Globus pallidus (tissue), 1 donor: ENCODE results near the gene ZNF627.
"Not testable (repeated sequence)": the region's sequence is repeated elsewhere in the genome, so short reads cannot be mapped to it uniquely, and the experiment has no call there.

Source experiments
- DNase-seq: peaks from one replicate; pipeline ENCODE4 v3.0.0-alpha.2; 2015; ENCODE audit warnings: low spot score

Gene ZNF627

GRCh38 chr19:11597202-11598102, at the start of gene ZNF627:
ZNF627 (plus strand) TSS chr19:11597483; CDS start chr19:11597628, 145 bp downstream.
- DNase-seq: peak; percentile 97

- no peak for DNase-seq
These were observed 49.2 kb upstream of the ZNF627 start for GRCh38 chr19:11547929-11548700.

GRCh38 chr19:11549386-11549953, 47.8 kb upstream of the ZNF627 start:
- no peak for DNase-seq

- no peak for DNase-seq
These were observed 47.0 kb upstream of the ZNF627 start for GRCh38 chr19:11550265-11550664.

DNA sequence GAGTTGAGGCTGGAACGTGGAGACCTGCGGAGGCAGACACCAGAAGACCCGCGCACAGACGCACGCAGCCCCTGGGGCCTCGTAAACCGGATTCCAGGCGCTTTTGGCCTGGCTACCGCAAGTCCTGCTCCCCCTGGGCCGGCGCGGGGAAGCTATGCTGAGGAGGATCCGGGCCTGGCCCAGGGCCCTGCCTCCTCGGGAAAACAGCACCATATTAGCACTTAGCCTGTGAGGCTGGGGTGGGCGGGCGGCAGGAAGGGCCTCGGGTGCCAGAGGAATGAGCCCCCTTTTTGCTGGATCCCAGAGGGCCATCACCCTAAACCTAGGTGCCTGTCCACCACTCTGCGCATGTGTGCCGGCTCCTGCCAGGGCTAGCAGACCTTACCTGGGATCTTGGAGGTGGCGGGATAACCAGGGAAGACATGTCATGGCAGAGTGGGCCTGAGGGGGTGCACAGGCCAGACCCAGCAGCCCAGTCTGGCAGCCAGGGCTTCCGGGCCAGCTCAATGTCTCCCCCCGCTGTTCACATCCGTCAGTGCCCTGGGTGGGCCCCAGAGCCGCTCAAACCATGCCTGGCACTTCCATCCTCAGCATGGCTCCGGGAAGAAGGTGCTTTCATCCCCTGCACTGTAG, 45.6 kb upstream of the ZNF627 start:
- no peak for DNase-seq

DNA sequence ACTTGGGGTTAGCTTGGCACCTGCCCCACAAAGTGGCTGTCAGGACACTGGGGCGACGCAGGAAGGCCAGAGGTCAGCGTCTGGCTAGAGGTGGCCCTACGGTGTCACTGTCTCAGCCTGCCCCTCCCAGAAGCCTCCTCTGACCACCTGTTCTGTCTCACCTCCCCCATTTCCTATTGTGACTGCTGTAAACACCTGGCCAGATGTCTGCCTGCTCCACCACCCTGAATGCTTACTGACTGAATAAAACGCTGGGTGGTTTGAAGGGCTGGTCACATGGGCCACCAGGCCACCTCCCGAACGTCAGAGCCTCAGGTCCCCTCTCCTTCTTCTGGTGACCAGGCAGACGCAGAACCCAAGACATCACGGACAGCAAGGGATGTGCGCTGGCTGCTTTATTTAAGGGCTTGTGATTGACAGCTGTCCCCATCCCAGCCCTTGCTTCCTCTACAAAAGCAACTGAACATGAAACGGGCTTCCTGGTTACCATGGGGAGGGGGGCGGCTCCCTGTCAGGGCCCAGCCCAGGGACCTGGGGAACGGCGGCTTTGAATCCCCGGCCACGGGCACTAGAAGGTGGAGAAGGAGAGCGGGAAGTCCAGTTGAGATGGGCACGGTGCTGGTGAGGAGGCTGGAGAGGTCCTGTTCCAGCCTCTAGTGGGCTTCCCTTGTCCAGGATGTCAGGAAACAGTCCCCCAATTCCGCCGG, 44.5 kb upstream of the ZNF627 start:
- no peak for DNase-seq

GRCh38 chr19:11554160-11554559, 43.1 kb upstream of the ZNF627 start:
- no peak for DNase-seq

DNA sequence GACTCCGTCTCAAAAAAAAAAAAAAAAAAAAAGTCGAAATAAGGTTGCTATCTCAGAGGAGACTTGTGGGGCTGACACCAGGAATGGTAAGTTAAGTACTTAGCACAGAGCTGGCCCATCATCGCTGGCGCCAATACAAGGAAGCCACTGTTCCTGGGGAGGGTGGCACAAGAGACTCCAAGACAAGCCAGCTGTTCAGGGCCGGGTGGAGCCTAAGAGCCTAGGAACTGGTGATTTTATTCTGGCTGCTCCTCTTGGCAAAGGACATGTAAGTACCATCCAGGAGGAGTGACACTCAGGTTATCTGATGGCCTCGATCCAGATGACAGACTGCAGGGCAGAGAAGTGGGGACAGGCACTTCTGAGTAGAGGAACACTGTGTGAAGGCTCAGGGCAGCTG, 42.0 kb upstream of the ZNF627 start:
- peak; percentile 47 for DNase-seq

DNA sequence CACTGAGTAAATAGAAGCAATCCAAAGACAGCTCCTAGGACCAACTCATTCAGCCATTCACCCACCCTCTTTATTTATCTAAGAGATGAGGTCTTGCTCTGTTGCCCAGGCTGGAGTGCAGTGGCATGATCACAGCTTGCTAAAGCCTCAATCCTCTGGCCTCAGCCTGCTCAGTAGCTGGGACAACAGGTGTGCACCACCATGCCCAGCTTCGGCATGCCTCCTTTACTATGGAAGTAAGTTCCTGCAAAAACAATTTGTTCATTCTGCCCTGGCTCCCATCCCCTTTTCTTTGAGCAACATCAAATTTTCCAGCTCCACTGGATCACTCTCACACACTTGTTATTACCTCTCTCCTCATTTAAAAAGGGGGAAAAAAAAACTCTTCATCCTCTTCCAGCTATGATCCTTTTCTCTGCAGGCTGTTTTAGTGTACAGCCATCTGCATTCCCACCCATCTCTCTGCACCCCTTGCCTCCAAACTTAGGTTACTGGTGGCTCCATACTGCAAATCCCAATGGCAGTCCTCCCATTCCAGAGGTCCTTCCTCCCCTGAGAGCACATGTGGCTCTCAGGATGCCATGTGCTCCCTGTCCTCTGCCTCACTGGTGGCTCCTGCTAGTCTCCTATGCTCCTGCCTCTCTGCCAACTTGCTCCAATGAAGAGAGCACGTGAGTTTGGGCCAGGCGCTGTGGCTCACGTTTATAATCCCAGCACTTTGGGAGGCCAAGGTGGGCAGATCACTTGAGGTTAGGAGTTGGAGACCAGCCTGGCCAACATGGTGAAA, 40.5 kb upstream of the ZNF627 start:
- DNase-seq: no peak

DNA sequence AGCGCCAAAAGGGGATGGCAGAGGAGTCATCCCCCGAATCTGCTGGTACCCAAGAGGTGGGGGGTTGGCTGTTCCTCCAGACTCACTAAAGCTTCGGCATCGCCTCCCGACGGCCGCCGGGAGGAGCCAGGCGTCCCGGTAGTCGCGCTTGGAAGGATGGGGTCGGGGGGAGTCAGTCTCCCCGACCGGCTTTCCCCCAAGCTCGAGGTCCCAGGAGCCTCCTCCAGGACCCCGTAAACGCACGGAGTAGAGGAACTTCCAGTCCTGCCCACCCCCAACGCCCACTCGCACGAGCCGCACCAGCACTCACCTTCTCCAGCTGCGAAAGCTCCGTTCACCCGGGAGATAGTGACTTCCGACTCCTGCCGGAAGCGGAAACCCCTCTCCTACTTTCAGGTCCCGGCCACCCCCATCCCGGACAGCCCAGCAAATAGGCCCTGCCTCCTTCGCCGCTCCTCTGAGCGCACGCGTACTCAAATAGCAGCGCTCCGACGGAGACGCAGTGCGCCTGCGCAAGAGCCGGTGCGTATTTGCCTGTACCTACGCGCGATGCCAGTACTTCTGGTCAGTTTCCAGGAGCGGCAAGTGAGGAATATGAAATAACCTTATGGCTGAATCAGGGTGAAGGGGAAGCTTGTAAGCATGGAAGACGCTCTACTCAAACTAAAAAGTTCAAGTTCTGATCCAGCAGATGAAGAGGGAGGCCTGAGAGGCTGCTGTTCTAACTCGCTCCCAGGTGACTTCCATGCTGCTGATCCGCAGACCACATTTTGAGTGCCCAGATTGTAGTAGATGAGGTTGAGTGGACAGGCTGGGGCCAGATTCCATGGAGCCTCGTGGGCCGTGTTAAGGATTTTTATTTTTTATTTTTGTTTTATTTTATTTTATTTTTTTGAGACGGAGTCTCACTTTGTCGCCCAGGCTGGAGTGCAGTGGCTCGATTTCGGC, 38.1 kb upstream of the ZNF627 start, which contains the start of gene ELOF1:
Gene ELOF1, minus strand, starts transcription at position 350 of the 948 bp plus-strand sequence. CDS start 4,883 bp downstream, outside the sequence.
- DNase-seq: peak; percentile 99

DNA sequence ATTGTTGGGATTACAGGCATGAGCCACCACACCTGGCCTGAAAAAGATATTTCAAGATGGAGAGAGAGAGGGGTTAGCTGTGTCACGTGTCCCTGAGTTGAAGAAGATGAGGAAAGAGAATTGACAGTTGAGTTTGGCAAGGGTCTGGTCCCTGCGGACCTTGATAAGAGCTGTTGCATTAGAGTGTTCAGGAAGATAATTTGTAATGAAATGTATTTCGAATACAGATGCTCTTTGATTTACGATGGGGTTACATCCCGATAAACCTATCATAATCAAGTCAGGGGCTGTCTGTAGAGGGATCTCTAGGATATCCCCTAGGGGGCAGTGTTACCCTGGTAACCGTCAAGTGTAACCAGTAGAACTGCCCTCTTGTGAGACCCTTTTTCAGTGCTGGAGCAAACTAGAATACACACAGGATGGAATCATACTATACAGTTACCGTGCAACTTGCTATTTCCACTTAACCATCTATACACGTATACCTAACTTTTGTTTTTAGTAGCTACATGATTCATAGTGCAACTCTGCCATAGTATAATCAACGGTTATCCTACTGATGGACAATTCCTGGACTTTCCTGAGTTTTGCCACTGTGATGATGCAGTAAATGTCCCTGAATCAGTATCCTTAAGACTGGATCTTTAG, 36.8 kb upstream of the ZNF627 start:
- peak; percentile 73 for DNase-seq

- DNase-seq: no peak
These were observed 33.8 kb upstream of the ZNF627 start for GRCh38 chr19:11563532-11563931.

DNA sequence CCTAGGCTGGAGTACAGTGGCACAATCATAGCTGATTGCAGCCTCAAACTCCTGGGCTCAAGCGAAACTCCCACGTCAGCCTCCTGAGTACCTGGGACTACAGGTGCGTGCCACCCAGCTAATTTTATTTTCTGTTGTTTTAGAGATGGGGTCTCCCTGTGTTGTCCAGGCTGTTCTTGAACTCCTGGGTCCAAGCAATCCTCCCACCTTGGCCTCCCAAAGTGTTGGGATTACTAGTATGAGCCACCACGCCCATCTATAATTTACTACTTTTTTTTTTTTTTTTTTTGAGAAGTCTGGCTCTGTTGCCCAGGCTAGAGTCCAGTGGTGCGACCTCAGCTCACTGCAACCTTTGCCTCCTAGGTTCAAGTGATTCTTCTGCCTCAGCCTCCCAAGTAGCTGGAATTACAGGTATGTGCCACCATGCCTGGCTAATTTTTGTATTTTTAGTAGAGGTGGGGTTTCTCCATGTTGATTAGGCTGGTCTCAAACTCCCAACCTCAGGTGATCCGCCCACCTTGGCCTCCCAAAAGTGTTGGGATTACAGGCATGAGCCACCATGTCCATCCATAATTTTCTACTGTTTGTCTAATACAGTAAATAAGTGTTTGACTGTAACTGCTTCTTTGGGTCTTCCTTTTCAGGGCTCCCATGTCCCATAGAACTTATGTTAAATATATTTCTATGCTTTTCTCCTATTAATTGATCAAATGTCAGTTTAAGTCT, 33.0 kb upstream of the ZNF627 start:
- not testable (repeated sequence) for DNase-seq

DNA sequence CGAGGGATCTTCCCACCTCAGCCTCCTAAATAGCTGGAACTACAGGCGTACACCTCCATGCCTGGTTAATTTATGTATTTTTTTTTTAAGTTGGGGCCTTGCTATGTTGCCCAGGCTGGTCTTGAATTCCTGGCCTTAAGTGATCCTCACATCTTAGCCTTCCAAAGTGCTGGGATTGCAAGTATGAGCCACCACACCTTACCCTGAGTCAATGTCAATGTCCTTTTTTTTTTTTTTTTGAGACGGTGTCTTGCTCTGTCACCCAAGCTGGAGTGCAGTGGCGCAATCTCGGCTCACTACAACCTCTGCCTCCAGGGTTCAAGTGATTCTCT, 31.7 kb upstream of the ZNF627 start:
- DNase-seq: not testable (repeated sequence)

- no peak for DNase-seq
These were observed 31.1 kb upstream of the ZNF627 start for GRCh38 chr19:11566164-11566563.

- DNase-seq: no peak
These were observed 27.2 kb upstream of the ZNF627 start for GRCh38 chr19:11570039-11570462.

DNA sequence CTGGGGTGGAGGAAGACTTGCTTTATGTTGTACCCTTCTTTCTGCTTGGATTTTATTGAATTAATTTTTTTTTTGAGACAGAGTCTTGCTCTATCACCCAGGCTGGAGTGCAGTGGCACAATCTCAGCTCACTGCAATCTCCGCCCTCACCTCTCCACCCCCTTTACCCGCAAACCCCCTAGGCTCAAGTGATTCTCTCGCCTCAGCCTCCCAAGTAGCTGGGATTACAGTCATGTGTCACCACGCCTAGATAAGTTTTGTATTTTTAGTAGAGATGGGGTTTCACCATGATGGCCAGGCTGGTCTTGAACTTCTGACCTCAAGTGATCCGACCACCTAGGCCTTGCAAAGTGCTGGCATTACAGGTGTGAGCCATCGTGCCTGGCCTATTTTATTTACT, 23.9 kb upstream of the ZNF627 start:
- DNase-seq: not testable (repeated sequence)

GRCh38 chr19:11573763-11574162, 23.5 kb upstream of the ZNF627 start:
- not testable (repeated sequence) for DNase-seq
